HFFc6 (cell line): Measurements from ENCODE around the gene CYBA. TPM values are rescaled to one million over a fixed set of nuclear protein-coding genes. Genes with fewer than 3 reads are reported as not detected.
A peak's percentile ranks its signal among the peaks of the same experiment; 100 is the strongest.

Experiments
- DNase-seq: peaks from one replicate; pipeline ENCODE4 v3.0.0-alpha.2; 2018
- H3K27ac Mint-ChIP-seq: 2 replicates; pipeline ENCODE4 v1.8.0; 2020; ENCODE audit warnings: mild to moderate bottlenecking, mixed read lengths
- H3K27me3 Mint-ChIP-seq: 2 replicates; pipeline ENCODE4 v1.8.0; 2021; ENCODE audit warnings: mild to moderate bottlenecking, moderate library complexity, mixed read lengths; ENCODE audit not compliant: insufficient read depth
- H3K36me3 Mint-ChIP-seq: 2 replicates; pipeline ENCODE4 v1.8.0; 2021; ENCODE audit warnings: low read depth, mixed read lengths
- H3K4me1 Mint-ChIP-seq: 2 replicates; pipeline ENCODE4 v1.8.0; 2020; ENCODE audit warnings: low read depth, mixed read lengths
- H3K4me3 Mint-ChIP-seq: 2 replicates; pipeline ENCODE4 v1.8.0; 2020; ENCODE audit warnings: mild to moderate bottlenecking, moderate library complexity, mixed read lengths
- H3K9me3 Mint-ChIP-seq: 2 replicates; pipeline ENCODE4 v1.8.0; 2020; ENCODE audit warnings: mild to moderate bottlenecking, mixed read lengths
- total RNA-seq, 6 experiments: library from RNA; stranded (reverse); fragmentation: NEBNext Ultra II Directional; extraction: Animal tissue kit (Norgen Biotek cat#: 25700); gene quantifications; 2 replicates in 1 of 6; 3 replicates in 5 of 6; pipeline ENCODE4 v1.2.3, GENCODE V29; 2021
- TF ChIP-seq, protein P1 (sequence below): fragments of 200-600 bp; sonication (generic); IDR thresholded peaks from 2 replicates; pipeline ENCODE4 v1.5.0; 2021; ENCODE audit warnings: antibody characterized with exemption, mild to moderate bottlenecking

Gene CYBA
- total RNA-seq, 6 experiments from 2014 or later: 29.0 to 228 (median 36.9) TPM

DNA sequence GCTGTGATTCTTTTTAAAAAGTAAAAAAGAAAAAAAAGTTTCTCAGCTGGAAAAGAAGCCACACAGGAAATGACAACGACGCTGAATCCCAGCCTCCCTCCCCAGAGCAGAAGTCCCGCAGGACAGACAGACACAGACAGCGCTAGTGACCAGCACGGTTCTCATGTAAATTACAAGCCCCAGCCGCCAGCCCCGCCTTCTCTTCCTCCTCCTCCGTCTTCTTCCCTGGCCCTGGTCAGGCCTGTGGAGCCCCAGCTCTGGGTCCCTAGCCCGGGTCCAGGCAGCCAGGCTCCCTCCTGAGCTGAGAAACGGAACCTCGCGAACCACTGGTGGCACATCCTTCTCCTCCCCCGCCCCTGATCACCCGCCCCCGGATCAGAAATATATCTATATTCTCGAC lies 19.5 kb downstream of the CYBA start:
- no peaks in the 10 kb centered on the region; the same call in 1 of the 2 replicates for H3K36me3 Mint-ChIP-seq
- TF ChIP-seq, protein P1, sequence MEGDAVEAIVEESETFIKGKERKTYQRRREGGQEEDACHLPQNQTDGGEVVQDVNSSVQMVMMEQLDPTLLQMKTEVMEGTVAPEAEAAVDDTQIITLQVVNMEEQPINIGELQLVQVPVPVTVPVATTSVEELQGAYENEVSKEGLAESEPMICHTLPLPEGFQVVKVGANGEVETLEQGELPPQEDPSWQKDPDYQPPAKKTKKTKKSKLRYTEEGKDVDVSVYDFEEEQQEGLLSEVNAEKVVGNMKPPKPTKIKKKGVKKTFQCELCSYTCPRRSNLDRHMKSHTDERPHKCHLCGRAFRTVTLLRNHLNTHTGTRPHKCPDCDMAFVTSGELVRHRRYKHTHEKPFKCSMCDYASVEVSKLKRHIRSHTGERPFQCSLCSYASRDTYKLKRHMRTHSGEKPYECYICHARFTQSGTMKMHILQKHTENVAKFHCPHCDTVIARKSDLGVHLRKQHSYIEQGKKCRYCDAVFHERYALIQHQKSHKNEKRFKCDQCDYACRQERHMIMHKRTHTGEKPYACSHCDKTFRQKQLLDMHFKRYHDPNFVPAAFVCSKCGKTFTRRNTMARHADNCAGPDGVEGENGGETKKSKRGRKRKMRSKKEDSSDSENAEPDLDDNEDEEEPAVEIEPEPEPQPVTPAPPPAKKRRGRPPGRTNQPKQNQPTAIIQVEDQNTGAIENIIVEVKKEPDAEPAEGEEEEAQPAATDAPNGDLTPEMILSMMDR: no peak
- H3K4me1 Mint-ChIP-seq: peaks cover 6% of the 10 kb centered on the region; the same call in 1 of the 2 replicates
- H3K9me3 Mint-ChIP-seq: no peaks in the 10 kb centered on the region
- no peak overlapping the region for H3K4me3 Mint-ChIP-seq
- H3K27ac Mint-ChIP-seq: no peak overlapping the region
- DNase-seq: no peak
- H3K27me3 Mint-ChIP-seq: no peaks in the 10 kb centered on the region; the same call in none of the 2 replicates

DNA sequence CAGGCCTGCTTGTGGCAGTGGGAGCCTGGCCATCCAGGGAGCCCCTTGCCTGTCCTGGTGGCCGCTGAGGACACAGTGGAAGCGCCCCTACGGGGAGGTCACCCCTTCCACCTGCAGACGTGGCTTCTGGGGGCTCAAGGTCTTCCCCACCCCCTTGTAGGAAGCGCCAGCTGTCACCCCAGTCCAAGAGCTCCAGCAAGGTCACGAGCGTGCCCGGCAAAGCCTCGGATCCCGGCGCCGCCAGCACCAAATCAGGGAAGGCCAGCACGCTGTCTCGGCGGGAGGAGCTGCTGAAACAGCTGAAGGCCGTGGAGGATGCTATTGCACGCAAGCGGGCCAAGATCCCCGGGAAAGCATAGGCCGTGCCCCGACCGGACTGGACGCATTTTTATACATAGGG lies 19.9 kb downstream of the CYBA start:
- TF ChIP-seq, protein P1: no peak
- no peak for DNase-seq
- Mint-ChIP-seq H3K36me3 (no peaks in the 10 kb centered on the region; the same call in 1 of the 2 replicates), H3K27ac (no peak overlapping the region), H3K27me3 (no peaks in the 10 kb centered on the region; the same call in none of the 2 replicates), H3K4me1 (peaks cover 6% of the 10 kb centered on the region; the same call in 1 of the 2 replicates), H3K9me3 (no peaks in the 10 kb centered on the region), H3K4me3 (no peak overlapping the region)

DNA sequence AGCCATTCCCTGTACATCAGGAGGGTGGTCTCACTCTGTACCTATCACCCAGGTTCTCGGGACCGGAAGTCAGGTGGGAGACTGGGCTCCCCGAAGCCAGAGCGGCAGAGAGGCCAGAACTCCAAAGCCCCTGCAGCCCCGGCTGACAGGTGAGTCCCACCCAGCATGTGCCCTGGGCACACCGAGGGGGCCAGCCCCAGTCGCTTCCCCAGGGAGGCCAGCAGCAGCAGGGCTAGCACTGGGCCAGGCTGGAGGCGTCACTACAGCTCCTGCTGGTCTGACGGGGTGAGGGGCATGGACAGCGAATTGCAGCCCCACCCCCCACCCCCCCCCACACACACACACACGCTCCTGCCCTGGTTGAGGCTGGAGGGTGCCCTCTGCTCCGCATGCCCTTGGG lies 20.4 kb downstream of the CYBA start:
- DNase-seq: no peak
- TF ChIP-seq, protein P1: no peak
- Mint-ChIP-seq H3K9me3 (no peaks in the 10 kb centered on the region), H3K36me3 (no peaks in the 10 kb centered on the region; the same call in 1 of the 2 replicates), H3K4me1 (peaks cover 6% of the 10 kb centered on the region; the same call in 1 of the 2 replicates), H3K27me3 (no peaks in the 10 kb centered on the region; the same call in none of the 2 replicates), H3K27ac (no peak overlapping the region), H3K4me3 (no peak overlapping the region)

DNA sequence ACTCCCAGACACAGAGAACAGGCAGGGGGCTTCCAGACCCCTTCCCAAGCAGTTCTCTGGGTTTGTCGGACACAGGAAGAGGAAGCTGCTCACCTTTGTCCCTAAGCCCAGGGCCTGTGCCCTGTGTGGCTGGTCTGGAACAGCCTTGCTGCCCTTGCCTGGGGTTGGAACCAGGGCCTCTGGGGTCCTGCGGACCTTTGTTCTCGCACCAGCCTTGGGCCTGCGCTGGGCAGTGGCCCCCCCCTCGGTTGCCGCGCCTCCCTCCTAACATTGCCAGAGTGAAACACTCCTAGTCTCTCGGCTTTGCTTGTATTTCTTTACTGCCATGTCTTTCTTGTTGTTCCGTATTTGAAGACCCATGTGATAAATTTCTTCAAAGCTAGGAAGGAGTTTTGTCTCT lies 21.0 kb downstream of the CYBA start:
- Mint-ChIP-seq H3K27me3 (no peaks in the 10 kb centered on the region; the same call in none of the 2 replicates), H3K4me1 (no peaks in the 10 kb centered on the region), H3K9me3 (no peaks in the 10 kb centered on the region), H3K4me3 (no peak overlapping the region), H3K36me3 (no peaks in the 10 kb centered on the region; the same call in 1 of the 2 replicates), H3K27ac (no peak overlapping the region)
- no peak for DNase-seq
- TF ChIP-seq, protein P1: no peak

DNA sequence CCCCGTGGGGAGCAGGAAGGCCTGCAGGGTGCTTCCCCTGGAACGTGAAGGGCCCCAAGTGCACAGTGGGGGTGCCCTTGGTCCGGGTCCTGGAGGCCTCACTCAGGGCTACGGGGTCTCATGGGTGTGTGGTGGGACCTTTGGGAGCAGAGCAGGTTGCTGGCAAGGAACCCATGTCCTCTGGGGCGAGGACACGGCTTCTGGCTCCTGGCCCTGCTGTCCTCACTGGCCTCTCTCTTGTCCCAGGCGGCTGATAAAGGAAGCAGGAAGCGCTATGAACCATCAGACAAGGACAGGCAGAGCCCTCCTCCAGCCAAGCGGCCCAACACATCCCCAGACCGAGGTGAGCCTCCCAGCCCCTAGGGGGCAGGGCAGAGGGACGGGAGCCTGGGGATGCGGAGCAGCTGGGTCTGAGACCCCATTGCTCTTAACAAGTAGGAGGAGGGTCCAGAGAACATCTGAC lies 22.3 kb downstream of the CYBA start:
- no peak overlapping the region for H3K4me3 Mint-ChIP-seq
- H3K4me1 Mint-ChIP-seq: no peaks in the 10 kb centered on the region
- DNase-seq: no peak
- H3K36me3 Mint-ChIP-seq: no peaks in the 10 kb centered on the region; the same call in 1 of the 2 replicates
- no peaks in the 10 kb centered on the region for H3K9me3 Mint-ChIP-seq
- H3K27ac Mint-ChIP-seq: no peak overlapping the region
- TF ChIP-seq, protein P1: peak; percentile 61
- H3K27me3 Mint-ChIP-seq: no peaks in the 10 kb centered on the region; the same call in none of the 2 replicates
